Smooth muscle cell (in vitro differentiated cells): ENCODE results near the gene CCDC33. TPM values are rescaled to one million over a fixed set of nuclear protein-coding genes. Genes with fewer than 3 reads are reported as not detected.

ENCODE experiments used
- DNase-seq: peaks from one replicate; lab custom pipeline; 2025; ENCODE audit not compliant: unreplicated experiment; lab: John Stamatoyannopoulos, UW
- H2AFZ ChIP-seq: fragments of 200-600 bp; sonication (generic); 2 replicates; pipeline ENCODE4 v1.6.0; 2016; ENCODE audit warnings: antibody characterized with exemption, low read depth, mild to moderate bottlenecking
- H3F3A ChIP-seq: fragments of 200-600 bp; sonication (generic); 2 replicates; pipeline ENCODE4 v1.6.0; 2017; ENCODE audit warnings: antibody characterized with exemption, low read depth
- H3K27ac ChIP-seq: fragments of 200-600 bp; sonication (generic); 2 replicates; pipeline ENCODE4 v1.5.1; 2016; ENCODE audit warnings: low read depth, mild to moderate bottlenecking
- H3K27me3 ChIP-seq: fragments of 200-600 bp; sonication (generic); 2 replicates; pipeline ENCODE4 v1.6.1; 2016; ENCODE audit warnings: low read depth, mild to moderate bottlenecking
- H3K36me3 ChIP-seq: fragments of 200-600 bp; sonication (generic); 2 replicates; pipeline ENCODE4 v1.5.1; 2016; ENCODE audit warnings: low read depth
- H3K4me1 ChIP-seq: fragments of 200-600 bp; sonication (generic); 2 replicates; pipeline ENCODE4 v1.5.1; 2016; ENCODE audit warnings: low read depth
- H3K4me2 ChIP-seq: fragments of 200-600 bp; sonication (generic); 2 replicates; pipeline ENCODE4 v1.6.0; 2016; ENCODE audit warnings: mild to moderate bottlenecking
- H3K4me3 ChIP-seq: fragments of 200-600 bp; sonication (generic); 2 replicates; pipeline ENCODE4 v1.5.1; 2016; ENCODE audit warnings: mild to moderate bottlenecking
- H3K79me2 ChIP-seq: fragments of 200-600 bp; sonication (generic); 2 replicates; pipeline ENCODE4 v1.6.0; 2016; ENCODE audit warnings: low read depth, mild to moderate bottlenecking
- H3K9ac ChIP-seq: fragments of 200-600 bp; sonication (generic); 2 replicates; pipeline ENCODE4 v1.6.0; 2016; ENCODE audit warnings: low read depth
- H3K9me3 ChIP-seq: fragments of 200-600 bp; sonication (generic); replicated peaks from 2 replicates; pipeline ENCODE4 v1.5.1; 2016; ENCODE audit warnings: low read depth
- H4K20me1 ChIP-seq: fragments of 200-600 bp; sonication (generic); 2 replicates; pipeline ENCODE4 v1.6.0; 2016; ENCODE audit warnings: low read depth
- WGBS: methylation state at CpG from one replicate; pipeline ENCODE4 v1.1.7; 2016; ENCODE audit warnings: low lambda C conversion rate; 5-methylcytosine and 5-hydroxymethylcytosine counted together
- polyA plus RNA-seq: library from polyadenylated mRNA; unstranded; fragments of >200 nt; fragmentation: Nextera tagmentation; extraction: Ambion mirVana; gene quantifications from 2 replicates; pipeline ENCODE4 v1.2.1, GENCODE V29; 2016
- total RNA-seq: library from RNA; depleted of rRNA; stranded (reverse); fragments of >200 nt; gene quantifications from 2 replicates; pipeline ENCODE4 v1.2.3, GENCODE V29; 2014
- TF ChIP-seq, protein P1 (sequence below): fragments of 200-600 bp; sonication (generic); IDR thresholded peaks from 2 replicates; pipeline ENCODE4 v1.5.1; 2017; ENCODE audit warnings: borderline replicate concordance, mild to moderate bottlenecking, antibody characterized with exemption; ENCODE audit not compliant: insufficient read depth, poor library complexity, severe bottlenecking

The CCDC33 gene
- total and polyA plus RNA-seq, 2 experiments from 2014 or later = 3.8 to 5.8 TPM

DNA sequence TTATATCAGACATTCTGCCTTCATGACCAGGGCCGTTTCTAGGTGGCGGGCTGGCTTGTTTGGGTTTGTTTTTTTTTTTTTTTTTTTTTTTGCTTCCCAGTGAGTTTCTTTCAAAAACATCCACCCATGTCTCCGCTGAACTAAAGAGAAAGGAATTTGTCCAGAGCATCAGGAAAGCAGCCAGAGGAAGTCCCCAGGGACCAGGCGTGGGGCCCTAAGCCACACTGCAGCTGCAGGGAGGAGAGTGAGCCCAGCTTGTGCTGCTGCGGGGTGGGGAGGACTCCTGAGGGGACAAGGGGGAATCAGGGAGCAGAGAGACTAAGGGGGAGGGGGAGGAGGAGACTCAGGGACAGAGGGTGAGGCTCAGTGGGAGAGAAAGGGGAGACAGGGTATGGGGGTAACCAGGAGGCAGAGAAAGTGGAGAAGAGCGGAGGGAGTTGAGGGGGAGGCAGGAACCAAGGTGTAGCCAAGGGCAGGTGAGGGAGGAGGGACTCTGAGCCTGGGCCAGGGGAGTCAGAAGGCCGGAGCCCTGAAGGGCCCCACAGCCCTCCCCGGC lies 81.8 kb downstream of the CCDC33 start:
- peak; percentile 58 for DNase-seq
- no peaks in the 10 kb centered on the region for H3K9me3 ChIP-seq
- H3K9ac ChIP-seq = peak overlapping the region; percentile 96
- H4K20me1 ChIP-seq = no peaks in the 10 kb centered on the region
- no peak overlapping the region for H3K4me3 ChIP-seq
- H3K79me2 ChIP-seq = no peaks in the 10 kb centered on the region
- H3F3A ChIP-seq = no peaks in the 10 kb centered on the region
- peak overlapping the region; percentile 100 for H3K27ac ChIP-seq
- peak overlapping the region; percentile 58 for H3K4me2 ChIP-seq
- H3K27me3 ChIP-seq = no peaks in the 10 kb centered on the region
- TF ChIP-seq, protein P1, sequence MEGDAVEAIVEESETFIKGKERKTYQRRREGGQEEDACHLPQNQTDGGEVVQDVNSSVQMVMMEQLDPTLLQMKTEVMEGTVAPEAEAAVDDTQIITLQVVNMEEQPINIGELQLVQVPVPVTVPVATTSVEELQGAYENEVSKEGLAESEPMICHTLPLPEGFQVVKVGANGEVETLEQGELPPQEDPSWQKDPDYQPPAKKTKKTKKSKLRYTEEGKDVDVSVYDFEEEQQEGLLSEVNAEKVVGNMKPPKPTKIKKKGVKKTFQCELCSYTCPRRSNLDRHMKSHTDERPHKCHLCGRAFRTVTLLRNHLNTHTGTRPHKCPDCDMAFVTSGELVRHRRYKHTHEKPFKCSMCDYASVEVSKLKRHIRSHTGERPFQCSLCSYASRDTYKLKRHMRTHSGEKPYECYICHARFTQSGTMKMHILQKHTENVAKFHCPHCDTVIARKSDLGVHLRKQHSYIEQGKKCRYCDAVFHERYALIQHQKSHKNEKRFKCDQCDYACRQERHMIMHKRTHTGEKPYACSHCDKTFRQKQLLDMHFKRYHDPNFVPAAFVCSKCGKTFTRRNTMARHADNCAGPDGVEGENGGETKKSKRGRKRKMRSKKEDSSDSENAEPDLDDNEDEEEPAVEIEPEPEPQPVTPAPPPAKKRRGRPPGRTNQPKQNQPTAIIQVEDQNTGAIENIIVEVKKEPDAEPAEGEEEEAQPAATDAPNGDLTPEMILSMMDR = no peak
- WGBS = 4% methylated on average over 5 of the region's 8 CpGs
- no peak overlapping the region for H2AFZ ChIP-seq
- no peaks in the 10 kb centered on the region for H3K36me3 ChIP-seq
- H3K4me1 ChIP-seq = peaks cover 15% of the 10 kb centered on the region

DNA sequence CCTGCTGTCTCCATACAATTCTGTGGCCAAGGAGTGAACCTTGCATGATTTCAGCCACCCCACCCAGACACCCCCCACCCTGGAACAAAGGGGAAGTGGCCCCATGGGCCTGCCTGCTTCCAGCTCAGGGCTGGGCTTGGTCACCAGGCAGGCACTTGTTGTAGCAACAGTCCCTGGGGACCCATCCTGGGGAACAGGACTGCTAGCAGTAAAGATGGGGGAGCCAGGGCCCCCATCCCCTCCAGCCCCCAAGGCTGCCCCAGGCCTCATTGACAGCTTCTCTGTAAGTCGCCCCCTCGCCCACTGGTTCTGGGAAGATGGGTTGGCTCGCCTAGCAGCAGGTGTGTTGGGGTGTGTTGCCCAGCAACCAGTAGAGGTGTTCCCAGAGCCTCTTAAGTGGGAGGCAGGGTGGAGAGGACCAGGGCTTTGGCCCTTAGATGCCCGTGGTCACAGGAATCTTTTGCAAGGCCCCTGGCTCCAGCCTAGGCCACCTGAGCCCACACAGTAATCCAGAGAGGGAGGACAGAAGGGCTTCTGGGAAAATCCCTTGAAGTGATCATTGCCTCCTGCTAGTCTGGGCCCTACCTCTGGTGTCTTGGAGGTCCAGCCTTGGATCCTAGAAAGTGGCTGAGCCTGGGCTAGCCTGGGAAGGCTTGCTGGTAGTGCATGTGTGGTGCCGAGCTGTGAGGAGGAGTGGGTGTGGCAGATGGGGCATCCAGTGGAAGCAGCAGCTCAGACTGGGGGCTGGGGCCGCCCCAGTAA lies 82.4 kb downstream of the CCDC33 start:
- peak overlapping the region; percentile 58 for H3K4me2 ChIP-seq
- H3F3A ChIP-seq = no peaks in the 10 kb centered on the region
- no peaks in the 10 kb centered on the region for H3K9me3 ChIP-seq
- no peaks in the 10 kb centered on the region for H3K27me3 ChIP-seq
- no peak overlapping the region for H2AFZ ChIP-seq
- H3K27ac ChIP-seq = peak overlapping the region; percentile 100
- TF ChIP-seq, protein P1 = no peak
- no peaks in the 10 kb centered on the region for H3K79me2 ChIP-seq
- H4K20me1 ChIP-seq = no peaks in the 10 kb centered on the region
- no peak overlapping the region for H3K4me3 ChIP-seq
- no peak for DNase-seq
- H3K36me3 ChIP-seq = no peaks in the 10 kb centered on the region
- peaks cover 15% of the 10 kb centered on the region for H3K4me1 ChIP-seq
- 94% methylated on average over 6 of the region's 6 CpGs for WGBS
- H3K9ac ChIP-seq = peak overlapping the region; percentile 75

DNA sequence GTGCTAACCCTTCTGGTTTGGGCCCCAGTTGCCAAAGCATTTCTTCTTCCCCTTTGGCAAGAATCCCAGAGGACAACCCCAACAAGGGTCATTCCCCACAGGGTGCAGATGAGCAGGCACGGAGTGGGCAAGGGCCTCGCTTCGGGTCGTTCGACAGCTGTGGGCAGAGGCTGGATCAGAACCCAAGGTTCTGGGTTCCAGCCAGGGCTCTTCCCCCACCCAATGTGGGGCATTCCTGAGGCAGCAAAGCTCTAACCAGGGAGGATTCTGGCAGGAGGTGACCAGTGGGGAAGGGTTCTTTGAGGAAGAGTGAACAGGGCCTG lies 83.0 kb downstream of the CCDC33 start:
- Histone ChIP-seq H3K79me2 (no peaks in the 10 kb centered on the region), H2AFZ (no peak overlapping the region), H3K9me3 (no peaks in the 10 kb centered on the region), H4K20me1 (no peaks in the 10 kb centered on the region), H3K27me3 (no peaks in the 10 kb centered on the region), H3K27ac (no peak overlapping the region), H3F3A (no peaks in the 10 kb centered on the region), H3K36me3 (no peaks in the 10 kb centered on the region), H3K4me1 (peaks cover 15% of the 10 kb centered on the region), H3K4me3 (no peak overlapping the region), H3K4me2 (no peak overlapping the region), H3K9ac (peak overlapping the region; percentile 75)
- TF ChIP-seq, protein P1 = no peak
- 95% methylated on average over 5 of the region's 5 CpGs for WGBS
- no peak for DNase-seq
